C4-2B (cell line): Measurements from ENCODE around the gene NCOA4.

Experiments used
- H3K27ac ChIP-seq: fragments of 450-650 bp; 2 replicates; pipeline ENCODE4 v1.5.1; 2017
- CTCF ChIP-seq: fragments of 450-650 bp; conservative IDR thresholded peaks from 2 replicates; pipeline ENCODE4 v1.5.1; 2017; ENCODE audit warnings: mild to moderate bottlenecking
- ZFX ChIP-seq: fragments of 450-650 bp; IDR thresholded peaks from 2 replicates; pipeline ENCODE4 v1.6.1; 2017

NCOA4 gene

GRCh38 chr10:46035923-46036849, 5.8 kb upstream of the NCOA4 start:
- H3K27ac ChIP-seq, result peak overlapping the region; percentile 23; the same call in 1 of the 2 replicates
- TF ChIP-seq ZFX (no peak), CTCF (no peak)

- no peak for TF ChIP-seq ZFX
- TF ChIP-seq CTCF, result no peak
- peak overlapping the region; percentile 18; the same call in 1 of the 2 replicates for H3K27ac ChIP-seq
These were observed 3.2 kb upstream of the NCOA4 start for GRCh38 chr10:46033602-46034011.

- TF ChIP-seq ZFX, result no peak
- TF ChIP-seq CTCF, result no peak
These were observed 1.5 kb upstream of the NCOA4 start for GRCh38 chr10:46031648-46032532.

GRCh38 chr10:46029461-46030030, 877 bp downstream of the NCOA4 start:
- TF ChIP-seq CTCF, result no peak
- no peak for TF ChIP-seq ZFX
- peak overlapping the region; percentile 88 for H3K27ac ChIP-seq

More at GRCh38 chr10:46031648-46032532, 1.5 kb upstream of the NCOA4 start:
- H3K27ac ChIP-seq, result peak overlapping the region; percentile 88; the same call in 1 of the 2 replicates

GRCh38 chr10:46028584-46029460, 1.6 kb downstream of the NCOA4 start:
- no peak overlapping the region for H3K27ac ChIP-seq
- TF ChIP-seq CTCF (peak; percentile 84), ZFX (no peak)

GRCh38 chr10:46026106-46026505, 4.3 kb downstream of the NCOA4 start:
- no peak overlapping the region for H3K27ac ChIP-seq
- no peak for TF ChIP-seq ZFX
- TF ChIP-seq CTCF, result no peak
